ENCODE data around the gene FMNL1. TPM values are rescaled to one million over a fixed set of nuclear protein-coding genes. Genes with fewer than 3 reads are reported as not detected.

The FMNL1 gene
- total RNA-seq, 1 donor from 2014 or later: 2.4 TPM

GRCh38 chr17:45273551-45273957, 51.9 kb downstream of the FMNL1 start:
- Histone ChIP-seq H3K4me3 (no peak overlapping the region), H3K4me2 (no peak overlapping the region), H3K79me2 (ENCODE audit: low read depth) (no peaks in the 10 kb centered on the region), H4K20me1 (ENCODE audit: low read depth) (no peaks in the 10 kb centered on the region), H3K9me3 (ENCODE audit: low read depth) (no peaks in the 10 kb centered on the region), H3F3A (ENCODE audit: low read depth) (no peaks in the 10 kb centered on the region), H2AFZ (replicated peaks) (no peak overlapping the region), H3K4me1 (no peaks in the 10 kb centered on the region), H3K36me3 (no peaks in the 10 kb centered on the region), H3K27ac (no peak overlapping the region), H3K27me3 (no peaks in the 10 kb centered on the region), H3K9ac (no peak overlapping the region)
- DNase-seq (ENCODE audit: low spot score): no peak
- peaks cover 19% of the 10 kb centered on the region for H3K36me3 Mint-ChIP-seq
- TF ChIP-seq EZH2phosphoT487 (IDR thresholded peaks at IDR 0.05) (no peak), CTCF (IDR thresholded peaks at IDR 0.05) (no peak), EZH2 (IDR thresholded peaks at IDR 0.05) (no peak)
- H3K4me1 Mint-ChIP-seq: peaks cover 16% of the 10 kb centered on the region
- H3K27ac Mint-ChIP-seq: no peak overlapping the region
- H3K4me3 Mint-ChIP-seq: no peak overlapping the region
- no peaks in the 10 kb centered on the region for H3K9me3 Mint-ChIP-seq
- no peaks in the 10 kb centered on the region for H3K27me3 Mint-ChIP-seq (ENCODE audit: insufficient read depth, low read depth)

- H3K9ac ChIP-seq: no peak overlapping the region
- H3K27ac Mint-ChIP-seq: no peak overlapping the region
- TF ChIP-seq EZH2phosphoT487 (IDR thresholded peaks at IDR 0.05): no peak
- TF ChIP-seq CTCF (IDR thresholded peaks at IDR 0.05): no peak
- no peak for TF ChIP-seq EZH2 (IDR thresholded peaks at IDR 0.05)
- no peak overlapping the region for H2AFZ ChIP-seq (replicated peaks)
- no peak overlapping the region for H3K4me2 ChIP-seq
- H3K27me3 Mint-ChIP-seq (ENCODE audit: insufficient read depth, low read depth): no peaks in the 10 kb centered on the region
- peaks cover 18% of the 10 kb centered on the region for H3K36me3 Mint-ChIP-seq
- no peaks in the 10 kb centered on the region for H3K9me3 Mint-ChIP-seq
- H3K4me3 Mint-ChIP-seq: no peak overlapping the region
- H3K27ac ChIP-seq: no peak overlapping the region
- H3F3A ChIP-seq (ENCODE audit: low read depth): no peaks in the 10 kb centered on the region
- DNase-seq (ENCODE audit: low spot score): no peak
- no peaks in the 10 kb centered on the region for H4K20me1 ChIP-seq (ENCODE audit: low read depth)
- H3K4me1 ChIP-seq: no peaks in the 10 kb centered on the region
- H3K36me3 ChIP-seq: no peaks in the 10 kb centered on the region
- H3K9me3 ChIP-seq (ENCODE audit: low read depth): no peaks in the 10 kb centered on the region
- H3K4me3 ChIP-seq: no peak overlapping the region
- H3K79me2 ChIP-seq (ENCODE audit: low read depth): no peaks in the 10 kb centered on the region
- peaks cover 16% of the 10 kb centered on the region for H3K4me1 Mint-ChIP-seq
- no peaks in the 10 kb centered on the region for H3K27me3 ChIP-seq
Observed at GRCh38 chr17:45274033-45274432, 52.3 kb downstream of the FMNL1 start.

GRCh38 chr17:45276031-45276430, 54.3 kb downstream of the FMNL1 start:
- H3K9me3 Mint-ChIP-seq: no peaks in the 10 kb centered on the region

More at GRCh38 chr17:45276031-45276430, 54.3 kb downstream of the FMNL1 start:
- Histone ChIP-seq H3K9ac (no peak overlapping the region), H2AFZ (replicated peaks) (no peak overlapping the region), H4K20me1 (ENCODE audit: low read depth) (no peaks in the 10 kb centered on the region), H3K4me1 (no peaks in the 10 kb centered on the region), H3K4me2 (no peak overlapping the region), H3K27ac (no peak overlapping the region), H3F3A (ENCODE audit: low read depth) (no peaks in the 10 kb centered on the region), H3K36me3 (no peaks in the 10 kb centered on the region), H3K79me2 (ENCODE audit: low read depth) (no peaks in the 10 kb centered on the region), H3K27me3 (no peaks in the 10 kb centered on the region), H3K4me3 (no peak overlapping the region), H3K9me3 (ENCODE audit: low read depth) (no peaks in the 10 kb centered on the region)
- H3K36me3 Mint-ChIP-seq: peaks cover 14% of the 10 kb centered on the region
- H3K27ac Mint-ChIP-seq: no peak overlapping the region
- H3K27me3 Mint-ChIP-seq (ENCODE audit: insufficient read depth, low read depth): peaks cover 2% of the 10 kb centered on the region
- DNase-seq (ENCODE audit: low spot score): no peak
- H3K4me1 Mint-ChIP-seq: peaks cover 7% of the 10 kb centered on the region
- TF ChIP-seq CTCF (IDR thresholded peaks at IDR 0.05) (no peak), EZH2 (IDR thresholded peaks at IDR 0.05) (no peak)
- H3K4me3 Mint-ChIP-seq: no peak overlapping the region

Data from neural progenitor cell (in vitro differentiated cells).